GM18907 (cell line): ENCODE results near the gene PPP2R3B.
"Not testable (repeated sequence)": the region's sequence is repeated elsewhere in the genome, so short reads cannot be mapped to it uniquely, and the experiment has no call there.

Experiments
- ATAC-seq: cut with Tn5 transposase; IDR thresholded peaks from one replicate; pipeline ENCODE4 v1.9.1; 2021; ENCODE audit warnings: mild to moderate bottlenecking, moderate library complexity; ENCODE audit not compliant: unreplicated experiment

PPP2R3B gene

GRCh38 chrX:410296-410695 lies 23.6 kb upstream of the PPP2R3B start:
- no peak for ATAC-seq

GRCh38 chrX:405149-405548 lies 18.4 kb upstream of the PPP2R3B start:
- ATAC-seq = no peak

GRCh38 chrX:404656-405055 lies 17.9 kb upstream of the PPP2R3B start:
- no peak for ATAC-seq

GRCh38 chrX:402857-403256 lies 16.1 kb upstream of the PPP2R3B start:
- ATAC-seq = no peak

- no peak for ATAC-seq
Measured at GRCh38 chrX:400258-400657, 13.6 kb upstream of the PPP2R3B start.

GRCh38 chrX:397575-397974 lies 10.9 kb upstream of the PPP2R3B start:
- ATAC-seq = no peak

- no peak for ATAC-seq
Measured at GRCh38 chrX:394830-395229, 8.1 kb upstream of the PPP2R3B start.

GRCh38 chrX:392575-392846 lies 5.8 kb upstream of the PPP2R3B start:
- ATAC-seq = no peak

- ATAC-seq = no peak
Measured at GRCh38 chrX:391717-392574, 5.2 kb upstream of the PPP2R3B start.

- ATAC-seq = no peak
Measured at GRCh38 chrX:390459-390858, 3.8 kb upstream of the PPP2R3B start.

- ATAC-seq = no peak
Measured at GRCh38 chrX:389021-389441, 2.3 kb upstream of the PPP2R3B start.

- no peak for ATAC-seq
Measured at GRCh38 chrX:387729-388128, 1.0 kb upstream of the PPP2R3B start.

GRCh38 chrX:386239-386767 lies 404 bp downstream of the PPP2R3B start:
- peak; percentile 40 for ATAC-seq

- not testable (repeated sequence) for ATAC-seq
Measured at GRCh38 chrX:385736-386135, 971 bp downstream of the PPP2R3B start.

- ATAC-seq = no peak
Measured at GRCh38 chrX:384861-385260, 1.8 kb downstream of the PPP2R3B start.

- ATAC-seq = no peak
Measured at GRCh38 chrX:378443-378842, 8.3 kb downstream of the PPP2R3B start.

- not testable (repeated sequence) for ATAC-seq
Measured at GRCh38 chrX:376206-376605, 10.5 kb downstream of the PPP2R3B start.

GRCh38 chrX:375181-376036 lies 11.3 kb downstream of the PPP2R3B start:
- no peak for ATAC-seq

GRCh38 chrX:374596-374995 lies 12.1 kb downstream of the PPP2R3B start:
- ATAC-seq = no peak

- ATAC-seq = no peak
Measured at GRCh38 chrX:373641-374471, 12.9 kb downstream of the PPP2R3B start.
